ENCODE measurements around the gene CCDC107. TPM values are rescaled to one million over a fixed set of nuclear protein-coding genes. Genes with fewer than 3 reads are reported as not detected.

CCDC107 gene
- total RNA-seq, 5 donors from 2014 or later (not counting 1 experiment from before 2014, with no cell fraction given) = 17.7 to 29.8 (median 27.5) TPM

DNA sequence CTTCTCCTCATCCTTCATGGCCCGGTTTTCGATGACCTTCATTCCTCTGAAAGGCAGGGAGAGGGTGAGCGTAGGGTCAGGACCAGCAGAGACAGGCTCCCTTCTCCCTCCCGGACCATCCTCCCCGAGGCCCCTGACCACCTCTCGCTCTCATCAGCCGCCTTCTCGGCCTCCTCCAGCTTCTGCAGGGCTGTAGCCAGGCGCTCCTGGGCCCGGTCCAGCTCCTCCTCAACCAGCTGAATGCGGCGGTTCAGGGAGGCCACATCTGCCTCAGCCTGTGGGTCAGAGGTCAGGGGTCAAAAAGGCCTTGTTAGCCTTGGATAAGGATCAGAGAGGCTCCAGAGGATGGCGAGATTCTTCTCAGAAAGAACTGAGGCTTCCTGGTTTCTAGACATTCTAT, 27.4 kb downstream of the CCDC107 start:
- Histone ChIP-seq H3K4me3 (ENCODE audit: control insufficient read depth in 1 of 2, extremely low read depth in 1 of 2, low read length in 1 of 2) (no peak overlapping the region), H3K9me3 (no peaks in the 10 kb centered on the region), H3K27ac (ENCODE audit: low read length) (no peak overlapping the region), H3K27me3 (replicated peaks in 1 of 2; ENCODE audit: control insufficient read depth in 2 of 2, extremely low read depth in 1 of 2, insufficient read depth in 2 of 2, low read length in 1 of 2) (peaks cover 0 to 4% of the 10 kb centered on the region in 2 experiments), H3K4me1 (ENCODE audit: control insufficient read depth in 1 of 2, extremely low read depth in 1 of 2, insufficient read depth in 2 of 2, low read length in 2 of 2) (peaks cover 0 to 19% of the 10 kb centered on the region in 2 experiments), H3K36me3 (ENCODE audit: control insufficient read depth in 2 of 2, extremely low read depth in 1 of 2, insufficient read depth in 1 of 2, low read length in 1 of 2) (no peaks in the 10 kb centered on the region)
- Mint-ChIP-seq H3K27ac (no peak overlapping the region), H3K27me3 (no peaks in the 10 kb centered on the region), H3K4me3 (no peak overlapping the region), H3K9me3 (no peaks in the 10 kb centered on the region), H3K36me3 (peaks cover 3% of the 10 kb centered on the region), H3K4me1 (peaks cover 11 to 12% (median 12%) of the 10 kb centered on the region in 3 donors)
- CTCF ChIA-PET = interaction anchor here in 1 of 2 donors (2.4 kb wide), 1 partner anchor 10 kb away, joined by 6 read pairs; no protein-coding TSS in a partner anchor
- DNase-seq = no peak
- no peak for ATAC-seq (replicated peaks in 1 of 4)
- POLR2A ChIA-PET = no interaction called here
- WGBS (ENCODE audit: insufficient coverage) = 98% methylated on average over 11 of the region's 13 CpGs

DNA sequence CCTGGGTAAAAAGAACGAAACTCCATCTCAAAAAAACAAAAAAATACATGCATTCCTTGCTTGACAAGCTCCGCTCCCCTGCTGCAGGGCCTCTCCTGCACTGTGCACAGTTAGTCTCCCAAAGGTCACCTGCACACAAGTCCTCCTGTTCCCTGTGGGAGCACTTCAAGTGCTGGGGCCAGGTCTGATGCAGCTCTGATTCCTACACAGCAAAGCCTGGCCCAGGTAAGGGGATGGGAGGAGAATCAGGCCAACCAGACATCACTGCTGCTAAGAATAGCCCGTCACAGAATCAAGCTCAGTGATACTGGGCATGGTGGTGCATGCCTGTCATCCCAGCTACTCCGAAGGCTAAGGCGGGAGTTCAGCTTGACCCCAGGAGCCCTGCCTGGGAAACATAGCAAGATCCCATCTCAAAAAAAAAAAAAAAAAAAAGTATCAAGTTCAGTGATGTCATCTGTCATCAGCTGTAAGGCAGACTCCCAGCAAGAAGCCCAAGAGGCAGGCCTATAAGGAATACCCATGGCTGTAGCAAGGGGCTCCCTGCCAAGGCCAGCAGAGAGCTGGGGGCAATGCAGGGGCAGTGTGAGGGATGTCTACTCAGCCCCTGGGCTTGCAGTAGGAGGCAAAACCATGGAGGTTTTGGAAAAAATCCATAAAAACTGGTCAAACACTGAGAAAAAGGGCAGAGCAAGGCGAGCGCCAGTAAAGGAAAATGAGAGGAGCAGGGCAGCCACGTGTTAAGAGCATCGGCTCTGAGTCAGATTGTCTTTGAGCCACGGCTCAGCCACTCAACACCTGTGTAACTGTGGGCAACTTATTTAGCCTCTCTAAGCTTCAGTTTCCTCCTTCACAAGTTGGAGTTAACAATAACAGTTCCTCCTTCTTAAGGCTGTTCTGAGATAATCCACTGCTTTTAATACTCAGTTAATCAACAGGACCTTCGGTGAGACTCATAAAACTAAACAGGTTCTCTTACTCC, 28.4 kb downstream of the CCDC107 start:
- WGBS (ENCODE audit: insufficient coverage) = 80% methylated on average over 7 of the region's 11 CpGs
- ChIA-PET CTCF (interaction anchor here (0.6 to 2.4 kb wide), 4 partner anchors 9 to 1555 kb away, joined by 3 to 6 read pairs (median 6); no protein-coding TSS in a partner anchor), POLR2A (no interaction called here)
- Histone ChIP-seq H3K4me3 (ENCODE audit: control insufficient read depth in 1 of 2, extremely low read depth in 1 of 2, low read length in 1 of 2) (no peak overlapping the region), H3K4me1 (ENCODE audit: control insufficient read depth in 1 of 2, extremely low read depth in 1 of 2, insufficient read depth in 2 of 2, low read length in 2 of 2) (peaks cover 2 to 24% of the 10 kb centered on the region in 2 experiments), H3K27ac (ENCODE audit: low read length) (no peak overlapping the region), H3K27me3 (replicated peaks in 1 of 2; ENCODE audit: control insufficient read depth in 2 of 2, extremely low read depth in 1 of 2, insufficient read depth in 2 of 2, low read length in 1 of 2) (no peaks in the 10 kb centered on the region), H3K36me3 (ENCODE audit: control insufficient read depth in 2 of 2, extremely low read depth in 1 of 2, insufficient read depth in 1 of 2, low read length in 1 of 2) (no peaks in the 10 kb centered on the region), H3K9me3 (no peaks in the 10 kb centered on the region)
- peak overlapping the region; percentile 31 to 69 for H3K27ac Mint-ChIP-seq
- H3K4me1 Mint-ChIP-seq = peaks cover 17 to 21% (median 21%) of the 10 kb centered on the region in 3 donors
- no peaks in the 10 kb centered on the region for H3K9me3 Mint-ChIP-seq
- H3K4me3 Mint-ChIP-seq = no peak overlapping the region
- ATAC-seq (replicated peaks in 1 of 4) = no peak
- H3K27me3 Mint-ChIP-seq = no peaks in the 10 kb centered on the region
- H3K36me3 Mint-ChIP-seq = peaks cover 3% of the 10 kb centered on the region
- no peak for DNase-seq

DNA sequence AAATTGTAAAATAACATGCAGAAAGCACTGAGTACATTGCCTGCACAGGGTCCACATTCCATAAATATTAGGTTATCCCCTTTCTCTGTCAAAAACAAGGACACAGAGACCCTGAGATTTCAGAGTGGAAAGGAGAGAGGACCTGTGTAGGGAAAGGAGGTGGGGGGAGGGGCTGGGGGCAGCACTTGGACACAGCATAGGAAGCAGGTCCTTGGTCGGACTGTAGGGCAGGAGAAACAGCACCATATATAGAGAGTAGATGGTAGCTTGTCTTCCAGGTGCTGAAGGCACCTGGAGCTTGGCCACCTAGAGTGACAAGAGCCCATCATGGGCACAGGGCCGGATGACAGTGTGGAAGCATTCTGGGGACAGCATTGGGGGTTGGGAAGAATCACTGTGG, 29.2 kb downstream of the CCDC107 start:
- Histone ChIP-seq H3K4me3 (ENCODE audit: control insufficient read depth in 1 of 2, extremely low read depth in 1 of 2, low read length in 1 of 2) (no peak overlapping the region), H3K4me1 (ENCODE audit: control insufficient read depth in 1 of 2, extremely low read depth in 1 of 2, insufficient read depth in 2 of 2, low read length in 2 of 2) (peaks cover 2 to 26% of the 10 kb centered on the region in 2 experiments), H3K36me3 (ENCODE audit: control insufficient read depth in 2 of 2, extremely low read depth in 1 of 2, insufficient read depth in 1 of 2, low read length in 1 of 2) (no peaks in the 10 kb centered on the region), H3K9me3 (no peaks in the 10 kb centered on the region), H3K27me3 (replicated peaks in 1 of 2; ENCODE audit: control insufficient read depth in 2 of 2, extremely low read depth in 1 of 2, insufficient read depth in 2 of 2, low read length in 1 of 2) (no peaks in the 10 kb centered on the region), H3K27ac (ENCODE audit: low read length) (no peak overlapping the region)
- DNase-seq = no peak
- Mint-ChIP-seq H3K36me3 (peaks cover 3% of the 10 kb centered on the region), H3K27ac (peak overlapping the region in 1 of 2 donors; percentile 85), H3K4me3 (no peak overlapping the region), H3K9me3 (no peaks in the 10 kb centered on the region), H3K27me3 (no peaks in the 10 kb centered on the region), H3K4me1 (peaks cover 23 to 28% (median 27%) of the 10 kb centered on the region in 3 donors)
- 100% methylated on average over 2 of the region's 2 CpGs for WGBS (ENCODE audit: insufficient coverage)
- ChIA-PET POLR2A (no interaction called here), CTCF (interaction anchor here in 1 of 2 donors (1.4 kb wide), 1 partner anchor 9 kb away, joined by 4 read pairs; no protein-coding TSS in a partner anchor)
- ATAC-seq (replicated peaks in 1 of 4) = no peak

DNA sequence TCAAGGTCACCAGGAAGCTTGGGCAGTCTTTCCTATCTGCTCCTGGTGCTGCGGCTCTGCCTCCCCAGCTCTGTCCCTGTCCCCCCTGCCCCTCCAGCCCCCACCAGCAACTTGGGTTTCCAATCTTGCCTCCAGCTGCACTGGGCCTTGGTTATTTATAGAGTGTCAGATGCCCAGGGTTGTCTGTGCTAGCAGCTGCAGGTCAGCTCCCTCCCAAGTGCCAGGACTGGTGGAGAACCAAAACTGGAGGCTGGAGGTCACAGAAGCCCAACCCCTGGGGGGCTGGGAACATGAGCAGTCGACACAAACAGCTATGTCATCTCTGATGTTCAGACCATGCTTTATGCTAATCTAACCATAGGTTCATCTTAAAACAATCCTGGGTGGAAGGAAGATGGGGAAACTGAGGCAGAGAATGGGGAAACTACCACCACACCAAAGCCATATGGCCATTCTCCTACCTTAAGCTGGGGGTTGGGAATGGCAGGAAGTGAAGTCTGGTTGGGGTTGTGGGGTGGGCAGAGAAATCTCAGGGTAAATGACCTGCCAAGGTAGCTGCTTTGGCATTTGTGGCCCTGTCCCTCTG, 30.0 kb downstream of the CCDC107 start:
- Mint-ChIP-seq H3K36me3 (no peaks in the 10 kb centered on the region), H3K27ac (peak overlapping the region; percentile 39 to 85), H3K27me3 (no peaks in the 10 kb centered on the region), H3K4me1 (peaks cover 23 to 28% (median 27%) of the 10 kb centered on the region in 3 donors), H3K9me3 (no peaks in the 10 kb centered on the region), H3K4me3 (no peak overlapping the region)
- Histone ChIP-seq H3K9me3 (no peaks in the 10 kb centered on the region), H3K36me3 (ENCODE audit: control insufficient read depth in 2 of 2, extremely low read depth in 1 of 2, insufficient read depth in 1 of 2, low read length in 1 of 2) (no peaks in the 10 kb centered on the region), H3K27me3 (replicated peaks in 1 of 2; ENCODE audit: control insufficient read depth in 2 of 2, extremely low read depth in 1 of 2, insufficient read depth in 2 of 2, low read length in 1 of 2) (no peaks in the 10 kb centered on the region), H3K27ac (ENCODE audit: low read length) (no peak overlapping the region), H3K4me3 (ENCODE audit: control insufficient read depth in 1 of 2, extremely low read depth in 1 of 2, low read length in 1 of 2) (no peak overlapping the region), H3K4me1 (ENCODE audit: control insufficient read depth in 1 of 2, extremely low read depth in 1 of 2, insufficient read depth in 2 of 2, low read length in 2 of 2) (peaks cover 2 to 26% of the 10 kb centered on the region in 2 experiments)
- no peak for ATAC-seq (replicated peaks in 1 of 4)
- DNase-seq = no peak
- WGBS (ENCODE audit: insufficient coverage) = no CpG with 5 or more reads among the region's 2 CpGs
- ChIA-PET CTCF (interaction anchor here (0.6 to 1.4 kb wide), 2 partner anchors 9 to 40 kb away, joined by 3 to 4 read pairs; no protein-coding TSS in a partner anchor), POLR2A (no interaction called here)

DNA sequence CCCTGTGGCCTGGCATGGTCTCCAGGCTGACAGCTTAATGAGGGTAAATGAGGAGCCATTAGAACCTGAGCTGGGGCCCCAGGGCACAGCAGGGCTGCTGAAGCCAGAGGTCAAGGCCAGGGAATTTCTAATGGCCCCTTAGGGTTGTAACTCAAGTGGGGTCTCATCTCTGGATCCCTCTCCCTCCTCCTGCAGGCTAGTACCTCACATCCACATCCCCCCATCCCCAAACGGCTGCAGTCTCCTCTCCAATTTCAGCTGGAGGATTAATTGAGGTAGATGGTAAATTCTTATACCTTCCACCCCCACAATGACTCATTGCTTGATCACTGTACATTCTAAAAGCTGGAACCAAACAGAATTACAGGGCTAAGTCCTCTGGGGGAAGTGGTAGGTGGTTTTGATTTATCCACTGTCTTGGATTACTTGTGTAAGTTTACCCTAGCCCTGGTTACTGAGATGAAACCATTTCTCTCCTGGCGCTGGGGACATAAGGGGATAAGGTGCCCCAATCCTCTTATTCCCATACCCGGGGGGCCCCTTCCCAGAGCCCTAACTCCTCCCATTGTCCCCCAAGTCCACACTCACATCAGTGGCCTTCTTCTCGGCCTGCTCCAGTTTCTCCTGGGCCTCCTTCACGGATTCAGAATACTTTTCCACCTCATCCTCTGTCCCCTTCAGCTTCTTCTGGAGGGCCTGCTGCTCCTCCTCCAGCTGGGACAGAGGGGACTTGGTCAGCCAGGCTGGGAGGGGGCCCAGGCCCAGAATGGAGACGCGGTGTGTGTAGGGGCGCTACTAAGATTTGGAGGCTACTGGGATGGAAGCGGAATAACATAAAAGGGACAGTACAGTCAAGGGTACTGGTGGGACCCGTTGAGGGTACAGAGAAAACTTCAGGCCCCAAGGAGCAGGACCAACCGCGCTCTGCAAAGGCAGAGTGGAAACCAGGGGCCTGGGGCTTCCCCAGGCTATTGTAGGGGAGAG, 30.8 kb downstream of the CCDC107 start:
- POLR2A ChIA-PET = no interaction called here
- ATAC-seq (replicated peaks in 1 of 4) = peak in 3 of 4 experiments; percentile 17 to 58 (median 42)
- H3K27ac ChIP-seq (ENCODE audit: low read length) = no peak overlapping the region

More for the DNA sequence above, 30.8 kb downstream of the CCDC107 start:
- Mint-ChIP-seq H3K4me1 (peaks cover 23 to 28% (median 27%) of the 10 kb centered on the region in 3 donors), H3K4me3 (peak overlapping the region; percentile 61 to 77 (median 69)), H3K36me3 (no peaks in the 10 kb centered on the region), H3K27ac (peak overlapping the region; percentile 79 to 85), H3K9me3 (no peaks in the 10 kb centered on the region), H3K27me3 (no peaks in the 10 kb centered on the region)
- no peaks in the 10 kb centered on the region for H3K27me3 ChIP-seq (replicated peaks in 1 of 2; ENCODE audit: control insufficient read depth in 2 of 2, extremely low read depth in 1 of 2, insufficient read depth in 2 of 2, low read length in 1 of 2)
- WGBS (ENCODE audit: insufficient coverage) = 96% methylated on average over 10 of the region's 12 CpGs
- no peak overlapping the region for H3K4me3 ChIP-seq (ENCODE audit: control insufficient read depth in 1 of 2, extremely low read depth in 1 of 2, low read length in 1 of 2)
- CTCF ChIA-PET = interaction anchor here (0.6 to 1.4 kb wide), 2 partner anchors 8 to 41 kb away, joined by 3 to 4 read pairs; no protein-coding TSS in a partner anchor
- H3K4me1 ChIP-seq (ENCODE audit: control insufficient read depth in 1 of 2, extremely low read depth in 1 of 2, insufficient read depth in 2 of 2, low read length in 2 of 2) = peaks cover 2 to 26% of the 10 kb centered on the region in 2 experiments
- no peaks in the 10 kb centered on the region for H3K36me3 ChIP-seq (ENCODE audit: control insufficient read depth in 2 of 2, extremely low read depth in 1 of 2, insufficient read depth in 1 of 2, low read length in 1 of 2)
- H3K9me3 ChIP-seq = no peaks in the 10 kb centered on the region
- DNase-seq = peak in 1 of 35 experiments; percentile 11

Data from T-cell (primary cell).